IMR-90 (cell line): ENCODE data around the gene DCDC1. TPM values are rescaled to one million over a fixed set of nuclear protein-coding genes. Genes with fewer than 3 reads are reported as not detected.

Experiments
- ATAC-seq: fragments of 200-7000 bp; cut with Tn5 transposase; 2 replicates; pipeline ENCODE4 v1.9.1; 2020; ENCODE audit warnings: low read depth, mild to moderate bottlenecking, moderate library complexity
- BruUV-seq: library from RNA; stranded (reverse); fragments of 400-500 nt; replicated peaks from 2 replicates; lab custom pipeline; 2021; lab: Mats Ljungman, UMichigan
- CTCF ChIA-PET: fragments of 300-600 bp; formaldehyde crosslinking; extraction: SDS; loops from one replicate; lab custom pipeline; 2021; ENCODE audit warnings: antibody characterized with exemption; lab: Yijun Ruan, JAX
- POLR2A ChIA-PET: fragments of 300-600 bp; sonication (Branson Sonifier 250); formaldehyde crosslinking; loops from one replicate; lab custom pipeline; 2022; ENCODE audit warnings: antibody characterized with exemption; ENCODE audit not compliant: unreplicated experiment; lab: Charles Lee
- DNase-seq: peaks from one replicate; pipeline ENCODE4 v3.0.0; 2013
- H2AFZ ChIP-seq: replicated peaks from 2 replicates; pipeline ENCODE3; 2013; ENCODE audit warnings: low read length, mild to moderate bottlenecking; ENCODE audit not compliant: poor library complexity
- H2AK5ac ChIP-seq: 2 replicates; pipeline ENCODE4 v1.6.1; 2013; ENCODE audit warnings: low read depth, low read length, inconsistent platforms
- H2AK9ac ChIP-seq: replicated peaks from 2 replicates; pipeline ENCODE3; 2013; ENCODE audit warnings: mild to moderate bottlenecking, low read depth, low read length, moderate library complexity; ENCODE audit not compliant: poor library complexity
- H2BK120ac ChIP-seq: 2 replicates; pipeline ENCODE4 v1.6.1; 2013; ENCODE audit warnings: low read depth, low read length, inconsistent platforms
- H2BK15ac ChIP-seq: 3 replicates; pipeline ENCODE4 v1.6.1; 2013; ENCODE audit warnings: low read depth, low read length, inconsistent platforms
- H2BK20ac ChIP-seq: 2 replicates; pipeline ENCODE4 v1.6.1; 2013; ENCODE audit warnings: low read depth, mild to moderate bottlenecking, inconsistent platforms, low read length, moderate library complexity
- H2BK5ac ChIP-seq: 2 replicates; pipeline ENCODE4 v1.6.1; 2013; ENCODE audit warnings: mild to moderate bottlenecking, low read depth, low read length, inconsistent platforms; ENCODE audit not compliant: poor library complexity, severe bottlenecking
- H3K14ac ChIP-seq: replicated peaks from 2 replicates; pipeline ENCODE4 v1.6.1; 2013; ENCODE audit warnings: low read depth, low read length, inconsistent platforms
- H3K18ac ChIP-seq: 2 replicates; pipeline ENCODE4 v1.6.1; 2013; ENCODE audit warnings: low read depth, low read length, control low read depth
- H3K23ac ChIP-seq: 2 replicates; pipeline ENCODE4 v1.6.1; 2013; ENCODE audit warnings: low read depth, low read length, inconsistent platforms
- H3K27ac ChIP-seq: 2 replicates; pipeline ENCODE4 v1.5.1; 2013; ENCODE audit warnings: mild to moderate bottlenecking, control low read depth, low read length; ENCODE audit not compliant: insufficient read depth
- H3K27me3 ChIP-seq: 2 replicates; pipeline ENCODE4 v1.6.1; 2013; ENCODE audit warnings: low read length; ENCODE audit not compliant: control insufficient read depth, insufficient read depth
- H3K36me3 ChIP-seq: 2 replicates; pipeline ENCODE4 v1.6.1; 2013; ENCODE audit warnings: low read length, mixed read lengths; ENCODE audit not compliant: control insufficient read depth, insufficient read depth
- H3K4ac ChIP-seq: 2 replicates; pipeline ENCODE4 v1.6.1; 2013; ENCODE audit warnings: low read depth, low read length, inconsistent platforms
- H3K4me1 ChIP-seq: 2 replicates; pipeline ENCODE4 v1.6.1; 2013; ENCODE audit warnings: low read length, mixed read lengths; ENCODE audit not compliant: control insufficient read depth, insufficient read depth
- H3K4me2 ChIP-seq: 2 replicates; pipeline ENCODE4 v1.6.1; 2013; ENCODE audit warnings: low read depth, mild to moderate bottlenecking, control low read depth, low read length, moderate library complexity
- H3K4me3 ChIP-seq: 2 replicates; pipeline ENCODE4 v1.5.1; 2013; ENCODE audit warnings: low read depth, mild to moderate bottlenecking, control low read depth, low read length, moderate library complexity; ENCODE audit not compliant: insufficient read depth
- H3K56ac ChIP-seq: 2 replicates; pipeline ENCODE4 v1.6.1; 2013; ENCODE audit warnings: low read length, inconsistent platforms; ENCODE audit not compliant: insufficient read depth; ENCODE audit errors: extremely low read depth
- H3K79me1 ChIP-seq, 2 experiments: 2 replicates each; pipeline ENCODE4 v1.6.1; 2013; ENCODE audit warnings: low read length in 2 of 2, inconsistent platforms in 1 of 2, low read depth in 1 of 2
- H3K9ac ChIP-seq: 2 replicates; pipeline ENCODE4 v1.6.1; 2013; ENCODE audit warnings: low read depth, low read length, control low read depth
- H3K9me1 ChIP-seq: 2 replicates; pipeline ENCODE4 v1.6.1; 2013; ENCODE audit warnings: low read length, inconsistent platforms; ENCODE audit not compliant: insufficient read depth
- H3K9me3 ChIP-seq: 2 replicates; pipeline ENCODE4 v1.6.1; 2013; ENCODE audit warnings: low read length; ENCODE audit not compliant: control insufficient read depth, insufficient read depth
- H4K20me1 ChIP-seq: 2 replicates; pipeline ENCODE4 v1.6.1; 2013; ENCODE audit warnings: low read length, inconsistent platforms; ENCODE audit not compliant: insufficient read depth
- H4K5ac ChIP-seq: 2 replicates; pipeline ENCODE4 v1.6.1; 2013; ENCODE audit warnings: mild to moderate bottlenecking, low read depth, low read length, control low read depth
- H4K8ac ChIP-seq, 2 experiments: 2 replicates each; pipeline ENCODE4 v1.6.1; 2013; ENCODE audit warnings: low read depth in 2 of 2, low read length in 2 of 2, control low read depth in 1 of 2, inconsistent platforms in 1 of 2
- H4K91ac ChIP-seq: 2 replicates; pipeline ENCODE4 v1.6.1; 2013; ENCODE audit warnings: low read depth, low read length, inconsistent platforms; ENCODE audit not compliant: insufficient read depth
- CEBPB ChIP-seq: IDR thresholded peaks from 2 replicates; pipeline ENCODE4 v1.6.1; 2012; ENCODE audit warnings: low read depth, low read length, improper control_type of control experiment
- CHD1 ChIP-seq: IDR thresholded peaks from 2 replicates; pipeline ENCODE4 v1.6.1; 2012; ENCODE audit warnings: low read depth, low read length, improper control_type of control experiment
- CTCF ChIP-seq: conservative IDR thresholded peaks from 2 replicates; pipeline ENCODE4 v1.5.1; 2012; ENCODE audit warnings: mild to moderate bottlenecking, low read depth, low read length, improper control_type of control experiment
- ELK1 ChIP-seq: fragments of 150-350 bp; IDR thresholded peaks from 2 replicates; pipeline ENCODE4 v1.6.1; 2016; ENCODE audit warnings: low read depth, mild to moderate bottlenecking, low read length, moderate library complexity, borderline replicate concordance
- MAFK ChIP-seq: IDR thresholded peaks from 2 replicates; pipeline ENCODE4 v1.6.1; 2012; ENCODE audit warnings: low read depth, low read length, improper control_type of control experiment
- MAZ ChIP-seq: IDR thresholded peaks from 2 replicates; pipeline ENCODE4 v1.6.1; 2012; ENCODE audit warnings: low read depth, mild to moderate bottlenecking, low read length, improper control_type of control experiment, moderate library complexity, borderline replicate concordance
- MXI1 ChIP-seq: IDR thresholded peaks from 2 replicates; pipeline ENCODE4 v1.6.1; 2012; ENCODE audit warnings: low read depth, mild to moderate bottlenecking, low read length, moderate library complexity, borderline replicate concordance
- NFE2L2 ChIP-seq: fragments of 150-350 bp; IDR thresholded peaks from 2 replicates; pipeline ENCODE4 v1.6.1; 2016; ENCODE audit warnings: low read depth, mild to moderate bottlenecking, low read length
- POLR2A ChIP-seq: IDR thresholded peaks from 2 replicates; pipeline ENCODE4 v1.6.1; 2012; ENCODE audit warnings: mild to moderate bottlenecking, low read depth, low read length
- RAD21 ChIP-seq: IDR thresholded peaks from 2 replicates; pipeline ENCODE4 v1.6.1; 2012; ENCODE audit warnings: low read length, improper control_type of control experiment
- RCOR1 ChIP-seq: IDR thresholded peaks from 2 replicates; pipeline ENCODE4 v1.6.1; 2012; ENCODE audit warnings: mild to moderate bottlenecking, low read length, improper control_type of control experiment; ENCODE audit not compliant: insufficient replicate concordance
- RFX5 ChIP-seq: IDR thresholded peaks from 2 replicates; pipeline ENCODE4 v1.8.0; 2012; ENCODE audit warnings: low read depth, mild to moderate bottlenecking, low read length, moderate library complexity
- USF2 ChIP-seq: fragments of 150-350 bp; IDR thresholded peaks from 2 replicates; pipeline ENCODE4 v1.6.1; 2017; ENCODE audit warnings: mild to moderate bottlenecking, antibody characterized with exemption, low read length, low read depth
- WGBS, 2 experiments: methylation state at CpG; one replicate each; pipeline versions ENCODE4 v1.1.5 to v1.1.7; 2013; ENCODE audit warnings: missing lambda C conversion rate in 2 of 2; ENCODE audit not compliant: insufficient read length in 1 of 2; ENCODE audit errors: extremely low coverage in 2 of 2; 5-methylcytosine and 5-hydroxymethylcytosine counted together
- dilution Hi-C: fragments of 300-500 bp; cut with HindIII; formaldehyde crosslinking; loops from one replicate; pipeline ENCODE4 v1.14.3; 2018; ENCODE audit warnings: low sequenced_read_pairs; ENCODE audit not compliant: unreplicated experiment
- in situ Hi-C: fragments of 300-500 bp; cut with MboI; formaldehyde crosslinking; loops from 3 replicates; pipeline ENCODE4 v1.14.3; 2019; ENCODE audit warnings: low sequenced_read_pairs, inconsistent platforms, mixed read lengths
- intact Hi-C: fragments of 100-400 bp; cut with micrococcal nuclease; formaldehyde crosslinking; loops from 2 replicates; pipeline ENCODE4 v1.10.0; 2022
- polyA plus RNA-seq, 3 experiments: library from polyadenylated mRNA; depleted of rRNA; stranded (reverse); fragments of >200 nt; gene quantifications; 2 replicates each; pipeline ENCODE4 v1.2.3, GENCODE V29; 2012; ENCODE audit warnings: low replicate concordance in 1 of 3
- total RNA-seq: library from RNA; depleted of rRNA; stranded (reverse); fragments of >200 nt; gene quantifications from 2 replicates; pipeline ENCODE4 v1.2.3, GENCODE V29; 2012

The DCDC1 gene
- total and polyA plus RNA-seq, 2 of the 4 experiments (the other 2 are of a cell fraction), result not detected

GRCh38 chr11:31218847-31219246 is 150.7 kb downstream of the DCDC1 start:
- Histone ChIP-seq H3K14ac (no peak overlapping the region), H3K18ac (no peak overlapping the region)
- BruUV-seq, result no TSS peak

More at GRCh38 chr11:31218847-31219246, 150.7 kb downstream of the DCDC1 start:
- Histone ChIP-seq H3K27me3 (no peaks in the 10 kb centered on the region), H2AK5ac (no peak overlapping the region), H3K4me1 (no peaks in the 10 kb centered on the region), H3K79me1 (no peaks in the 10 kb centered on the region), H3K56ac (no peak overlapping the region), H2BK20ac (no peak overlapping the region), H3K9me1 (no peaks in the 10 kb centered on the region), H4K5ac (no peak overlapping the region), H4K20me1 (no peaks in the 10 kb centered on the region), H3K23ac (no peak overlapping the region), H3K4me2 (no peak overlapping the region), H2BK5ac (no peak overlapping the region), H3K4me3 (no peak overlapping the region), H3K9ac (no peak overlapping the region), H2BK120ac (no peak overlapping the region), H3K27ac (no peak overlapping the region), H3K9me3 (no peaks in the 10 kb centered on the region), H2AFZ (no peak overlapping the region), H4K91ac (no peak overlapping the region), H3K4ac (no peak overlapping the region), H4K8ac (no peak overlapping the region), H2BK15ac (no peak overlapping the region), H2AK9ac (no peak overlapping the region), H3K36me3 (no peaks in the 10 kb centered on the region)
- intact Hi-C loops, result no loop called here
- DNase-seq (no peak), ATAC-seq (no peak)
- CTCF ChIA-PET, result interaction anchor here (0.6 to 1.0 kb wide), 2 partner anchors 103 to 685 kb away, joined by 3 to 4 read pairs; no protein-coding TSS in a partner anchor
- POLR2A ChIA-PET, result interaction anchor here (0.6 to 0.7 kb wide), 3 partner anchors 10 to 13 kb away, joined by 3 to 4 read pairs (median 3); no protein-coding TSS in a partner anchor
- no peak for TF ChIP-seq POLR2A
- no peak for TF ChIP-seq RFX5
- TF ChIP-seq CHD1, result no peak
- no peak for TF ChIP-seq USF2
- no peak for TF ChIP-seq ELK1
- TF ChIP-seq CTCF, result no peak
- TF ChIP-seq RCOR1, result no peak
- TF ChIP-seq MAZ, result no peak
- no peak for TF ChIP-seq MAFK
- no peak for TF ChIP-seq RAD21
- no peak for TF ChIP-seq MXI1
- TF ChIP-seq NFE2L2, result no peak
- TF ChIP-seq CEBPB, result no peak
- dilution Hi-C loops, result no loop called here
- in situ Hi-C loops, result no loop called here
- no CpG with 5 or more reads among the region's 2 CpGs for WGBS, 2 experiments
